Endothelial cell of umbilical vein (primary cell): ENCODE results near the gene GLI3.

Experiments
- EZH2 ChIP-seq: IDR thresholded peaks from 2 replicates; pipeline ENCODE4 v1.6.1; 2012; ENCODE audit warnings: borderline replicate concordance, low read depth, mild to moderate bottlenecking, moderate library complexity, low read length, inconsistent platforms; ENCODE audit not compliant: severe bottlenecking
- FOS ChIP-seq: IDR thresholded peaks from 2 replicates; pipeline ENCODE4 v1.6.1; 2011; ENCODE audit warnings: mild to moderate bottlenecking, low read length, moderate library complexity, borderline replicate concordance; ENCODE audit not compliant: insufficient read depth
- GATA2 ChIP-seq: IDR thresholded peaks from 2 replicates; pipeline ENCODE4 v1.7.0; 2011; ENCODE audit warnings: low read depth, mild to moderate bottlenecking, moderate library complexity, mixed read lengths, low read length; ENCODE audit not compliant: insufficient read length, insufficient read depth
- JUN ChIP-seq: IDR thresholded peaks from 2 replicates; pipeline ENCODE4 v1.6.1; 2011; ENCODE audit warnings: borderline replicate concordance, low read depth; ENCODE audit not compliant: insufficient read length, insufficient read depth
- MAX ChIP-seq: IDR thresholded peaks from 2 replicates; pipeline ENCODE4 v1.6.1; 2011; ENCODE audit not compliant: insufficient read depth, insufficient read length
- MYC ChIP-seq: IDR thresholded peaks from one replicate; pipeline ENCODE4 v1.6.1; 2011; ENCODE audit warnings: mild to moderate bottlenecking, low read depth, low read length
- POLR2A ChIP-seq: IDR thresholded peaks from 2 replicates; pipeline ENCODE4 v1.6.1; 2012; ENCODE audit warnings: low read depth, mild to moderate bottlenecking, control low read depth, low read length
- POLR2AphosphoS5 ChIP-seq: IDR thresholded peaks from 2 replicates; pipeline ENCODE4 v1.6.1; 2012; ENCODE audit warnings: low read depth, mild to moderate bottlenecking, control low read depth, low read length, moderate library complexity; ENCODE audit not compliant: insufficient read depth
- TF ChIP-seq, protein P1 (sequence below), 2 donors: IDR thresholded peaks; 1 replicate in 1 of 2; 2 replicates in 1 of 2; pipeline ENCODE4 v1.5.1; 2011; ENCODE audit warnings: low read length in 2 of 2, mild to moderate bottlenecking in 2 of 2, moderate library complexity in 2 of 2, control low read depth in 1 of 2, inconsistent platforms in 1 of 2, low read depth in 1 of 2; ENCODE audit not compliant: insufficient read depth in 1 of 2; ENCODE audit errors: extremely low read depth in 1 of 2

DNA sequence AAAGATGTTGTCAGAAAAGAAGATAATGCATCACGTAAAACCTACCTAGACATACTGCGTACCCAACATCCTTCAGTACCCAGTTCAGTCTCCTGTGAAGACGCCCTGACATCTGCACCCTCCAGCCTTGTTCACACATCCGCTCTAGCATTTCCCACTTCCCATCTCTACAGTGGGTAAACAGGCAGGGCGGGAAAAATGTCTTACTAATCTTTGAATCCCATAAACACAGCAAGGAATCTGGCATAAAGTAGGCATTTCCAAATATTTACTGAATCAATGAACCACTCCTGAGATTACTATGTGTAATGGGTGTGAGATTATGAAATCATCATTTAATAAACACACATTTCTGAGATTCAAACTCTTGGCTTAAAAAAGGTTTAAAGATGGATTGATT is 132.8 kb downstream of the GLI3 start:
- TF ChIP-seq, protein P1, sequence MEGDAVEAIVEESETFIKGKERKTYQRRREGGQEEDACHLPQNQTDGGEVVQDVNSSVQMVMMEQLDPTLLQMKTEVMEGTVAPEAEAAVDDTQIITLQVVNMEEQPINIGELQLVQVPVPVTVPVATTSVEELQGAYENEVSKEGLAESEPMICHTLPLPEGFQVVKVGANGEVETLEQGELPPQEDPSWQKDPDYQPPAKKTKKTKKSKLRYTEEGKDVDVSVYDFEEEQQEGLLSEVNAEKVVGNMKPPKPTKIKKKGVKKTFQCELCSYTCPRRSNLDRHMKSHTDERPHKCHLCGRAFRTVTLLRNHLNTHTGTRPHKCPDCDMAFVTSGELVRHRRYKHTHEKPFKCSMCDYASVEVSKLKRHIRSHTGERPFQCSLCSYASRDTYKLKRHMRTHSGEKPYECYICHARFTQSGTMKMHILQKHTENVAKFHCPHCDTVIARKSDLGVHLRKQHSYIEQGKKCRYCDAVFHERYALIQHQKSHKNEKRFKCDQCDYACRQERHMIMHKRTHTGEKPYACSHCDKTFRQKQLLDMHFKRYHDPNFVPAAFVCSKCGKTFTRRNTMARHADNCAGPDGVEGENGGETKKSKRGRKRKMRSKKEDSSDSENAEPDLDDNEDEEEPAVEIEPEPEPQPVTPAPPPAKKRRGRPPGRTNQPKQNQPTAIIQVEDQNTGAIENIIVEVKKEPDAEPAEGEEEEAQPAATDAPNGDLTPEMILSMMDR (IDR thresholded peaks at IDR 0.05; ENCODE audit: extremely low read depth in 1 of 2, insufficient read depth in 1 of 2, low read depth in 1 of 2, low read length in 2 of 2): no peak
- no peak for TF ChIP-seq POLR2A
- TF ChIP-seq JUN: no peak
- no peak for TF ChIP-seq MAX
- TF ChIP-seq POLR2AphosphoS5: no peak
- TF ChIP-seq EZH2: no peak
- no peak for TF ChIP-seq FOS
- TF ChIP-seq GATA2: no peak
- TF ChIP-seq MYC: no peak
